Measurements from ENCODE around the gene PRDM4. TPM values are rescaled to one million over a fixed set of nuclear protein-coding genes. Genes with fewer than 3 reads are reported as not detected.
"Not testable (repeated sequence)": the region's sequence is repeated elsewhere in the genome, so short reads cannot be mapped to it uniquely, and the experiment has no call there.

PRDM4 gene
- total RNA-seq, 2 experiments from 2014 or later, result 19.3 to 21.7 TPM

DNA sequence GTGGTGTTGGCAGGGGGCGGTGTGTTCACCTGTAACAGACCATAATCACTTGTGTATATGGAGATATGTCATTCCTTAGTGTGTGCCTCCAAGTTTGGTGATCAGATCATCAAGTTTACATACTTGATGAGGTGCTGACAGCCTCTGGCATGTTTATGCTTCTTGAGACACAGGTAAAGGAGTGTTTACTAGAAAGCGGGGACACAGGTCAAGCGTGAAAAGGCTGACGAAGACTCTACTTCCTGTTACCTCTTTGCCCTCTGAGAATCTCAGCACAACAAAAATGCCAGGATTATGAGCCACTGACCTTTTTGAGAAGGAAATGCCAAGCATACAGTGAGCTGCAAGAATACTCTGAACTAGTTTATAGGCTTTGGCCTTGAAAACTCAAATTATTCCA, 29.6 kb downstream of the PRDM4 start:
- Mint-ChIP-seq H3K9me3 (no peaks in the 10 kb centered on the region), H3K27ac (no peak overlapping the region), H3K27me3 (no peaks in the 10 kb centered on the region), H3K36me3 (ENCODE audit: low read depth) (peaks cover 25% of the 10 kb centered on the region), H3K4me3 (no peak overlapping the region), H3K4me1 (ENCODE audit: low read depth) (no peaks in the 10 kb centered on the region)
- TF ChIP-seq, protein P1, sequence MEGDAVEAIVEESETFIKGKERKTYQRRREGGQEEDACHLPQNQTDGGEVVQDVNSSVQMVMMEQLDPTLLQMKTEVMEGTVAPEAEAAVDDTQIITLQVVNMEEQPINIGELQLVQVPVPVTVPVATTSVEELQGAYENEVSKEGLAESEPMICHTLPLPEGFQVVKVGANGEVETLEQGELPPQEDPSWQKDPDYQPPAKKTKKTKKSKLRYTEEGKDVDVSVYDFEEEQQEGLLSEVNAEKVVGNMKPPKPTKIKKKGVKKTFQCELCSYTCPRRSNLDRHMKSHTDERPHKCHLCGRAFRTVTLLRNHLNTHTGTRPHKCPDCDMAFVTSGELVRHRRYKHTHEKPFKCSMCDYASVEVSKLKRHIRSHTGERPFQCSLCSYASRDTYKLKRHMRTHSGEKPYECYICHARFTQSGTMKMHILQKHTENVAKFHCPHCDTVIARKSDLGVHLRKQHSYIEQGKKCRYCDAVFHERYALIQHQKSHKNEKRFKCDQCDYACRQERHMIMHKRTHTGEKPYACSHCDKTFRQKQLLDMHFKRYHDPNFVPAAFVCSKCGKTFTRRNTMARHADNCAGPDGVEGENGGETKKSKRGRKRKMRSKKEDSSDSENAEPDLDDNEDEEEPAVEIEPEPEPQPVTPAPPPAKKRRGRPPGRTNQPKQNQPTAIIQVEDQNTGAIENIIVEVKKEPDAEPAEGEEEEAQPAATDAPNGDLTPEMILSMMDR (IDR thresholded peaks at IDR 0.05), result no peak
- CTCF ChIA-PET, result no interaction called here
- intact Hi-C loops (cut with micrococcal nuclease), result no loop called here
- ATAC-seq (no peak), DNase-seq (no peak)
- POLR2A ChIA-PET, result interaction anchor here (1.3 kb wide), 1 partner anchor 17 kb away, joined by 6 read pairs; no protein-coding TSS in a partner anchor

DNA sequence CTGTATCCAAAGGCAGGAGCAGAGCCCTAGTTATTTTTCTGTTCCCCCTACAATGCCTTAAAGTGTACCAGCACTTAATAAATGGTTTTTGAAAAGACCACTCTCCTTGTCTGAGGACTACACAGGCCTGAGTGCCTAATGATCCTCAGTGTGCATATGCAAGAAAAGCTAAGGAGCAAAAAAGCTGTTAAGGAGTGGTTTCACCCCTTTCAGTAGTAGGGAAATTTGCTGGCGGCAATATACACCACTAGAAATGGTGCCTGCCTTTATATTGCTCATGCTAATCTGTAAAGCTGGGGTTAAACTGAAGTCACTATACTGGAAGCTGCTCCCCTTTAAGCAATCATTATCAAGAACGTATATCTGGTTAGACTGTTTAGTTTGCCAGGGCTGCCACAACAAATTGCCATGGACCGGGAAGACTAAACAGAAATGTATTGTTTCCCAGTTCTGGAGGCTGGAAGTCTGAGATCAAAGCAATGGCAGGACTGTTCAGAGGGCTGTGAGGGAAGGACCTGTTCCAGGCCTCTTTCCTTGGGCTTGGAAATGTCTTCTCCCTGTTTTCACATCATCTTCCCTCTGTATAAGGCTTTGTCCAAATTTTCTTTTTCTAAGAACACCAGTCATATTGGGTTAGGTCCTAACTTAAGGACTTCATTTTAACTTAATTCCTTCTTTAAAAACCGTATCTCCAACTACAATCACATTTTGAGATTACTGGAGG, 30.2 kb downstream of the PRDM4 start:
- Mint-ChIP-seq H3K36me3 (ENCODE audit: low read depth) (peaks cover 19% of the 10 kb centered on the region), H3K4me1 (ENCODE audit: low read depth) (no peaks in the 10 kb centered on the region), H3K9me3 (no peaks in the 10 kb centered on the region), H3K27me3 (no peaks in the 10 kb centered on the region), H3K27ac (no peak overlapping the region), H3K4me3 (no peak overlapping the region)
- ATAC-seq (no peak), DNase-seq (no peak)
- ChIA-PET CTCF (no interaction called here), POLR2A (no interaction called here)
- TF ChIP-seq, protein P1 (IDR thresholded peaks at IDR 0.05), result no peak
- intact Hi-C loops (cut with micrococcal nuclease), result no loop called here

DNA sequence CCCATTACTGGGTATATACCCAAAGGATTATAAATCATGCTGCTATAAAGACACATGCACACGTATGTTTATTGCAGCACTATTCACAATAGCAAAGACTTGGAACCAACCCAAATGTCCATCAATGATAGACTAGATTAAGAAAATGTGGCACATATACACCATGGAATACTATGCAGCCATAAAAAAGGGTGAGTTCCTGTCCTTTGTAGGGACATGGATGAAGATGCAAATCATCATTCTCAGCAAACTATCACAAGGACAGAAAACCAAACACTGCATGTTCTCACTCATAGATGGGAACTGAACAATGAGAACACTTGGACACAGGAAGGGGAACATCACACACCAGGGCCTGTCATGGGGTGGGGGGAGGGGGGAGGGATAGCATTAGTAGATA, 33.2 kb downstream of the PRDM4 start:
- ATAC-seq; POLR2A ChIA-PET; H3K27me3 Mint-ChIP-seq; intact Hi-C loops (cut with micrococcal nuclease); H3K4me3 Mint-ChIP-seq; H3K4me1 Mint-ChIP-seq (ENCODE audit: low read depth); CTCF ChIA-PET; DNase-seq; H3K36me3 Mint-ChIP-seq (ENCODE audit: low read depth); H3K27ac Mint-ChIP-seq; H3K9me3 Mint-ChIP-seq: not testable (repeated sequence)

DNA sequence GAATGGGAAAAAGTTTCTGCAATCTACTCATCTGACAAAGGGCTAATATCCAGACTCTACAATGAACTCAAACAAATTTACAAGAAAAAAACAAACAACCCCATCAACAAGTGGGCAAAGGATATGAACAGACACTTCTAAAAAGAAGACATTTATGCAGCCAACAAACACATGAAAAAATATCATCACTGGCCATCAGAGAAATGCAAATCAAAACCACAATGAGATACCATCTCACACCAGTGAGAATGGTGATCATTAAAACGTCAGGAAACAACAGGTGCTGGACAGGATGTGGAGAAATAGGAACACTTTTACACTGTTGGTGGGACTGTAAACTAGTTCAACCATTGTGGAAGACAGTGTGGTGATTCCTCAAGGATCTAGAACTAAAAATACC, 33.6 kb downstream of the PRDM4 start:
- peaks cover 13% of the 10 kb centered on the region for H3K36me3 Mint-ChIP-seq (ENCODE audit: low read depth)
- CTCF ChIA-PET; intact Hi-C loops (cut with micrococcal nuclease); H3K27ac Mint-ChIP-seq; H3K9me3 Mint-ChIP-seq; ATAC-seq; DNase-seq; H3K27me3 Mint-ChIP-seq; H3K4me1 Mint-ChIP-seq (ENCODE audit: low read depth); H3K4me3 Mint-ChIP-seq; POLR2A ChIA-PET: not testable (repeated sequence)

DNA sequence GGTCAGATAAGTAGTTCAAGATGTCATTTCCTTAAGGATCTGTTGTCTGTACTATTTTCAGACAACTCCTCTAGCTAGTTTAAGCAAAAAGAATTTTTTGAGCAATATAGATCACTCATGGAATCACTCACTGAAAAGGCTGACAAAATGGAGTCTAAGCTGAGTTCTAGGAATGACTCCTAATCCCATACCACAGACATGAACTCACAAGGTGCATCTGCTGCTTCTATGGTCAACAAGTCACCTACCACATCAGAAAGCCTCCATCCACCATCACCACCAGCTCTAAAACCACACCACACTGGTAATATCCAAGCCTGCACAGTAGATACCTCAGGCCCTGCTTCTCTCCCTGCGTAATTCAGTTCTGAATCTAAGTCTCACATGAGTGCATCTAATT, 42.3 kb downstream of the PRDM4 start:
- H3K27me3 Mint-ChIP-seq, result no peaks in the 10 kb centered on the region
- H3K4me1 Mint-ChIP-seq (ENCODE audit: low read depth), result no peaks in the 10 kb centered on the region
- ChIA-PET CTCF (interaction anchor here (1.2 kb wide), 1 partner anchor 48 kb away, joined by 4 read pairs; no protein-coding TSS in a partner anchor), POLR2A (interaction anchor here (1.1 kb wide), 1 partner anchor 31 kb away, joined by 3 read pairs; no protein-coding TSS in a partner anchor)
- DNase-seq, result no peak
- H3K4me3 Mint-ChIP-seq, result no peak overlapping the region
- TF ChIP-seq, protein P1 (IDR thresholded peaks at IDR 0.05), result no peak
- H3K9me3 Mint-ChIP-seq, result no peaks in the 10 kb centered on the region
- H3K36me3 Mint-ChIP-seq (ENCODE audit: low read depth), result peaks cover 35% of the 10 kb centered on the region
- intact Hi-C loops (cut with micrococcal nuclease), result no loop called here
- no peak for ATAC-seq
- no peak overlapping the region for H3K27ac Mint-ChIP-seq

DNA sequence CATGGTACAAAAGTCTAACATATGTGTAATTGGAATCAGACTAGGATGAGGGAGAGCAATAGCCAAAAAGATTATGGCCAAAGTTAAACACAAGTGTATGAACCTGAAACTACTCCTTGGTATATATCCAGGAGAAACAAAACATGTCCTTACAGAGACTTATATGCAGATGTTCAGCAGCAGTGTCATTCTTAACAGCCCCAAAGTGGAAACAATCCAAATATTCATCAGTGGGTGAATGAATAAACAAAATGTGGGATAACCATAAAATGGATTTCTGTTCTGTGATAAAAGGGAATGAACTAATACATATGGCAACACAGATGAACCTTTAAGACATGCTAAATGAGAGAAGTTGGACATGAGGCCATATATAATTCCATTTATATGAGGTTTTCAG, 45.2 kb downstream of the PRDM4 start:
- ChIA-PET CTCF (no interaction called here), POLR2A (no interaction called here)
- Mint-ChIP-seq H3K27ac (no peak overlapping the region), H3K36me3 (ENCODE audit: low read depth) (peaks cover 46% of the 10 kb centered on the region), H3K9me3 (no peaks in the 10 kb centered on the region), H3K4me3 (no peak overlapping the region), H3K4me1 (ENCODE audit: low read depth) (no peaks in the 10 kb centered on the region), H3K27me3 (no peaks in the 10 kb centered on the region)
- ATAC-seq, result no peak
- no peak for DNase-seq
- intact Hi-C loops (cut with micrococcal nuclease), result no loop called here
- TF ChIP-seq, protein P1 (IDR thresholded peaks at IDR 0.05), result no peak

DNA sequence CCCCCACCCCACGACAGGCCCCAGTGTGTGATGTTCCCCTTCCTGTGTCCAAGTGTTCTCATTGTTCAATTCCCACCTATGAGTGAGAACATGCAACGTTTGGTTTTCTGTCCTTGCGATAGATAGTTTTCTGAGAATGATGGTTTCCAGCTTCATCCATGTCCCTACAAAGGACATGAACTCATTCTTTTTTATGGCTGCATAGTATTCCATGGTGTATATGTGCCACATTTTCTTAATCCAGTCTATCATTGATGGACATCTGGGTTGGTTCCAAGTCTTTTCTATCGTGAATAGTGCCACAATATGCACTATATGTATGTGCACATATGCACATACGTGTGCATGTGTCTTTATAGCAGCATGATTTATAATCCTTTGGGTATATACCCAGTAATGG, 55.4 kb downstream of the PRDM4 start:
- peaks cover 82% of the 10 kb centered on the region for H3K36me3 Mint-ChIP-seq (ENCODE audit: low read depth)
- H3K27me3 Mint-ChIP-seq; CTCF ChIA-PET; H3K27ac Mint-ChIP-seq; H3K4me3 Mint-ChIP-seq; H3K4me1 Mint-ChIP-seq (ENCODE audit: low read depth); H3K9me3 Mint-ChIP-seq; intact Hi-C loops (cut with micrococcal nuclease); POLR2A ChIA-PET; ATAC-seq; DNase-seq: not testable (repeated sequence)

Data from activated CD8-positive, alpha-beta T cell treated with anti-CD3 and anti-CD28 coated beads for 36 hours (primary cell).